ENCODE results near the gene CREB3L1.
A peak's percentile ranks its signal among the peaks of the same experiment; 100 is the strongest.
"Not testable (repeated sequence)": the region's sequence is repeated elsewhere in the genome, so short reads cannot be mapped to it uniquely, and the experiment has no call there.

Gene CREB3L1

DNA sequence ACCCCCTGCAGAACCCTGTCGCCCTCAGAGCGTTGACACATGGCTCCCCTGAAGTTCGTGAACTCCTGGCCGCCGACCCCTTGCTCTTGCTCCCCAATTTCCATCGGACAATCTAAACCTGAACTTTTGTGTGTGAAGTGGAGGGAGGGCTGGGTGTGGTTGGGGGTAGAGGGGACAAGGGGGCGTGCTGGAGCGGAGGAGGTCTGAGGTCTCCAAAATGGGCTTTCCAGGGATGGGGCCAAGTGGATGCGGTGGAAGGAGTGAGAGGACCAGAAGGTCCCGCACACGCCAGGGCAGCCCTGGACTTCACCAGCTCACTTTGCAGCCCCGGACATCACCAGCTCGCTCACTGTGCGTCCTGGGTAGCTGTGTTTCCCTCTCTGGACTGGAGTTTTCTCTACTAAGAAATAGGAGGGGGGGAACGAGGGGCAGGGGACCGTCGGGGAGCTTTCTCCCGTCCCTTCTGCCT is 18.6 kb downstream of the CREB3L1 start:
- no peak for DNase-seq (ENCODE audit: low read depth, low spot score)

DNA sequence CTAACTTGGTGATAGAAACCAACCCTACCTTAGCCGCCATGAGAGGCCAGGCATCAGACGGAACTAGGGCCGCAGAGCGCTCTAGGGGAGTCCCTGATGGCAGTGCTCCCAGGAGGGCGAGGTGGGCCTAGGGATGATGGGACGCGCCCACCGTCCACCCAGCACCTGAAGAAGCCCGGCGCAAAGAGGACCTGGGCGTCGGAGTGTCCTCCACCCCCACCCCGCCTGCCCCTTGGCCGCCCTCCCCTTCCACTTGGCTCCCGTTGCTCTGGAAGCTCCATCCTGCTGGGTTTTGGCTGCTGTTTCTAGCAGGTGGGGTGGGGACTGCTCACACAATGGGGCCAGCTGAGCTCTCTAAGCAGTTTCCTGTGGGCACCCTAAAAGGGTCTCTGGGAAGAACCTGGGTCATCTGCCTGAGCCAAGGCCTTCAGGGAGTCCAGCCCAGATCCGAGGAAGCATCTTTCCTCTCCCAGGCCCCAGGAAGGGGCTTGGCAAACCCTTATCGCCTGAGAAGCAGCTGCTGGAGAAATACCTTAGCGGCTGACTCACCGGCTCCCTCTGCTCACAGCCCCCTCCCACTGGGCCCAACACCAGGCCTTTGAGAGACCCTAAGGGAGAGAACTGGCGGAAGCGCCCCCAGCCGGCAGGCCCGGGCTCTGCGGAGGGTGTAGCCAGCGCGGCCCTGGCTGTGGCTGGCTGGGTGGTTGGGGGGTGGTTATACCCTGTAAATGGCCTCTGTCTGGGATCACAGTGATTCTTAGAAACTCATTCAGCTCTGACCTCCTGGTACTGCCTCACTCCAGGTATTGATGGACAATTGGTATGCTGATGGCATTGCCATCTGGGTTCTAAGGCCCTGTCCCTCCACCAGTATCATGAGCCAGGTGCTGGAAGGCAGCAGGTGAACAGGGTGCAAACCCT is 19.3 kb downstream of the CREB3L1 start:
- DNase-seq (ENCODE audit: low read depth, low spot score) = peak; percentile 70

DNA sequence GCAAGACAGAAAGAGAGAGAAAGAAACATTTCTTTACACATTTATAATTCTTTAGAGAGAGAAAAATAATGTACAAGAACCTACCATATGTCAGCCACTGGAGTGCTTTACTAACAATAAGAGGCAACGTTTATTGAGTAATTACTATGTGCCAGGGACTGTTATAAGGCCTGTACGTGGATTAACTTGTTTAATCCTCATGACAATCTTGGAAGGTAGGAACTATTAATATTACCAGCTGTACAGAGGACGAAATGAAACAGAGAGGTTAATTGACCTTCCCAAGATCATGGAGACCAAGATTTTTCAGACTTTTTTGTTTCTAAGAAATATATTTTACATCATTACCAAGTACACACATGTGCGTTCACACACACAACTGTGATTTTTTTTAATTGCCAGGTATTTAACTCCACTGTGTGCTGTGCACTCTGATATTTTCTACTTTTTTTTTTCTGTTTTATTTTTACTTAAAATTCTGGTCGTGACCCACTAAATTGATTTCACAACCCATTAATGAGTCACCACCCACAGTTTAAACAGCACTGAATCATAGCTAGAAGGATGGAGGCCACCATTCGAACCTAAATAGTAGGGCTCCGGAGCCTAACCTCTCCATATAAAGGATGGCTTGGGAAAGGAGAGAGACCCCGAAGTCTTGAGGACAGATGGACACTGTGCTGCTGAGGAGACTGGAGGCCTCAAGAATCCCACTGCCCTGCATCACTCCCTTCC is 21.4 kb downstream of the CREB3L1 start:
- DNase-seq (ENCODE audit: low read depth, low spot score) = no peak

DNA sequence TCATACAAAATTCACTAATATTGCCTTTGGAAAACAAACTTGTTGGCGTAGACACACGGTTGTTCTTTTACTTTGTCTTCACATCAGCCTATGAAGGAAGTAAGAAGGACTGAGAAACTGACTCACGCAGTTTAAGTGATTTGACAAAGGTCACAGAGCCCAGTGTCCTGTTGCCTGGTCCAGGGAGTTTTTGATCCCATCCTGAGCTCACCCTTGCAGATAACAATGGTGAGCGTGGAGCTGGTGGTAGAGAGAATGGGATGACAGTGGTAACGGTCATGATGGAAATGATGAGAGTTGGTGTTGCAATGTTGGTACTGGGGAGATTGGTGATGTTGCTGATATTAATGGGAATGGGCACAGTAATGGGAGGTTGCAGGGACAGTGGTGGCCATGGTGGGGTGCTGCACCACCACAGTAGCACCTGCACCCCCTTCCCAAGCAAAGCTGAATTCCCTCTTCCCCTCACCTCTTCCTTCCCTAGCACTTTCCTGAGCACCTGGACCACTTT is 22.0 kb downstream of the CREB3L1 start:
- no peak for DNase-seq (ENCODE audit: low read depth, low spot score)

DNA sequence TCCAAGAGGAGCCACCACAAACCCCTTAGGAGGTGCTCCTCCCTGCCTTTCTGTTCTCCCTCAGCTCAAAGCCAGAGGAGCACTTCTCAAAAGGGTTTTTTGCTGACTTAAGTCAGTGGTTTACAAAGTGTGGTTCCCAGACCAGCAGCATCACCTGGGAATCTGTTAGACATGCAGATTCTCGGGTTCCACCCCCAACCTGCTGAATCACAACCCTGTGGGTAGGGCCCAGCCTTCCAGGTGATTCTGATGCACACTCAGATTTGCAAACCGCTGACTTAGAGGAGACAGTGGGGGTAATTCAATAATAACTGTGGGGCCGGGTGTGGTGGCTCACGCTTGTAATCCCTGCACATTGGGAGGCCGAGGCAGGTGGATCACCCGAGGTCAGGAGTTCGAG is 22.8 kb downstream of the CREB3L1 start:
- no peak for DNase-seq (ENCODE audit: low read depth, low spot score)

DNA sequence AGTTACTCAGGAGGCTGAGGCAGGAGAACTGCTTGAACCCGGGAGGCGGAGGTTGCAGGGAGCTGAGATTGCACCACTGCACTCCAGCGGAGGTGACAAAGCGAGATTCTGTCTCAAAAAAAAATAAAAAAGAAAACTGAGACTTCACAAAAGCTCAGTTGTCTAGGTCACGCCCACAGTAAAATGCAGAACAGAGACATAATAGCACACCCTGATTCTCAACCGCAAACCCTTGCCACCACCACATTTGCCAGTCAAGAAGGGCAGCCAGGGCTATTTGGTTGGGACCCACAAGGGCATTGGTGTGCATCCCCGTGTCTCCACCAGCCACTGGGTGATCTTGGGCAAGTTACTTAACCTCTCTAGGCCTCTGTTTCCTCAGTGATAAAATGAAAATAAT is 25.4 kb downstream of the CREB3L1 start:
- no peak for DNase-seq (ENCODE audit: low read depth, low spot score)

DNA sequence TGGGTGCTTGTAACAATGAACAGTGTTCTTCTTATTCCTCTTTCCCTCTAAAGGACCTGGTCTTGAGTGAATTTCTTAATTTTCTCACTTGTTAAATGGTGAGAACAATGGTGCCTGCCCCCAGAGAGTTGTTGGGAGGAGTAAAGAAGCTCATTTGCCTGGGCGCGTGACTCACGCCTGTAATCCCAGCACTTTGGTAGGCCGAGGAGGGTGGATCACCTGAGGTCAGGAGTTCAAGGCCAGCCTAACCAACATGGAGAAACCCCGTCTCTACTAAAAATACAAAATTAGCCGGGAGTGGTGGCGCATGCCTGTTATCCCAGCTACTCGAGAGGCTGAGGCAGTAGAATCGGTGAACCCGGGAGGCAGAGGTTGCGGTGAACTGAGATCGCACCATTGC is 26.6 kb downstream of the CREB3L1 start:
- DNase-seq (ENCODE audit: low read depth, low spot score) = not testable (repeated sequence)

DNA sequence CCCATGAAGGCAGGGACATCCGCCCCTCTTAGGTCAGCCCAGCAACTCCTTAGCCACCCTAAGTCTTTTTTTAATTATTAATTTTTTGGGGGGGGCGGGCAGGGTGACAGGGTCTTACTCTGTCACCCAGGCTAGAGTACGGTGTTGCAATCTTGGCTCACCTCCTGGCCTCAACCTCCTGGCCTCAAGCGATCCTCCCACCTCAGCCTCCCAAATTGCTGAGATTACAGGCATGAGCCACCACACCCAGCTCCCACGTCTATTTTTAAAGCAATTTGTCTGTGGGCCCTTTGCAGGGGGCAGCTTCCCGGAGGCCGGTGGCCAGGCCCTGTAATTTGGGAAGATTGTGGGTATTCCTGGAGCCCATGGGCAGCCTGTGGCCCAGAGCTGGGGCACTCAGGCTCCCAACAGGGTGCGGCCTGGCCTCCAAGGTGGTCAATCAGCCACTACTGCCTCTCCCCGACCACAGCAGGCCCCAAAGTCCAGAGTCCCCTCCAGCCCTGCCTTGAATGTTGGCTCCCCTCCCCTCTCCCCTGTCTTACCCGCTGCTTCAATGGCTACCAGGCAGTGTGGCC is 27.2 kb downstream of the CREB3L1 start:
- no peak for DNase-seq (ENCODE audit: low read depth, low spot score)

DNA sequence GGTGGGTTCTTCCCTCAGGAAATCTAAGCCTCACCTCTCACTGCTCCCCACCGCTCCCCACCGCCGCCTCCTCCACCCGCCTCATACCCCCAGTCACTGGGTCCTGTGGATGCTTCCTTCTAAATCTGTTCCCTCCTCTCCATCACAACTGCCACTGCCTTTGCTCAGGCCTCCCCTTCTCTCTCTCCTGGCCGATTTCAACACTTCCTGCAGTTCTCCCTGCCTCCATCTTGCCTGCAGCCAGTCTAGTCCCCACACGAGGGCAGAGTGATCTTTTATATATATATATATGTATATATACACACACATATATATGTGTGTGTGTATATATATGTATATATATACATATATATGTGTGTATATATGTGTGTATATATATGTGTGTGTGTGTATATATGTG is 27.8 kb downstream of the CREB3L1 start:
- DNase-seq (ENCODE audit: low read depth, low spot score) = no peak

DNA sequence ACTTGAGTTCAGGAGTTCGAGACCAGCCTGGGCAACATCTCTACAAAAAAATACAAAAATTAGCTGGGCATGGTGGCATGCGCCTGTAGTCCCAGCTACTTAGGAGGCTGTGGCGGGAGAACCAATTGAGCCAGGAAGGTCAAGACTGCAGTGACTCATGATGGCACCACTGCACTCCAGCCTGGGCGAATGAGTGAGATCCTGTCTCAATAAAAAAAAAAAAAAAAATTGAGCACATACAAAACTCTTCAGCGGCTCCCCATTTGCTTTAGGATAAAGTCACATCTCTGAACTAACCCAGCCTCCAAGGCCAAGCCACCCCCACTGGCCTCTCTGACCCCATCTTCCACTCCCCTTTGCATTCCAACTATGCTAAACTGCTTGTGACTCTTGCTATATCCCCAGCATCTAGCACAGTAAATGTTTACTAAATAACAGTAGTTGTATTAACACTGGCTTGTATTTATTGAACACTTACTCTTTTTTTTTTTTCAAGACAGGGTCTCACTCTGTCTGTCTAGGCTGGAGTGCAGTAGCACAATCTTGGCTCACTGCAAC is 28.9 kb downstream of the CREB3L1 start:
- DNase-seq (ENCODE audit: low read depth, low spot score) = no peak

DNA sequence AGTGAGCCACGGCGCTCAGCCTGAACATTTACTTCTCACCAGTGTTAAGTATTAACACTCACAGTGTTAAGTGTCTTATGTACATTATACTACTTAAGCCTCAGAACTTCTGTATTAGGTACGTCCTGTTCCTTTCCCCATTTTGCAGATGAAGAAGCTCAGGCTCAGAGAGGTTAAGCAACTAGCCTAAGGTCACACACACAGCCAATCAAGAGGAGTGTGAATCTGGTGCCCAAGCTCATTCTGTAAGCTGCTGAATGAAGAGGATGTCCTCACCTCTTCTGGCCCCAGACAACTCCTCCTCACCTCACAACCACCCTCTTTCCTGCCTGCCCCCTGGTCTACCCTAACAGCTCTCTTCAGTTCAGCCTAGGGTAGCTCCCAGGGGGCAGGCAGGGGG is 29.9 kb downstream of the CREB3L1 start:
- DNase-seq (ENCODE audit: low read depth, low spot score) = no peak

DNA sequence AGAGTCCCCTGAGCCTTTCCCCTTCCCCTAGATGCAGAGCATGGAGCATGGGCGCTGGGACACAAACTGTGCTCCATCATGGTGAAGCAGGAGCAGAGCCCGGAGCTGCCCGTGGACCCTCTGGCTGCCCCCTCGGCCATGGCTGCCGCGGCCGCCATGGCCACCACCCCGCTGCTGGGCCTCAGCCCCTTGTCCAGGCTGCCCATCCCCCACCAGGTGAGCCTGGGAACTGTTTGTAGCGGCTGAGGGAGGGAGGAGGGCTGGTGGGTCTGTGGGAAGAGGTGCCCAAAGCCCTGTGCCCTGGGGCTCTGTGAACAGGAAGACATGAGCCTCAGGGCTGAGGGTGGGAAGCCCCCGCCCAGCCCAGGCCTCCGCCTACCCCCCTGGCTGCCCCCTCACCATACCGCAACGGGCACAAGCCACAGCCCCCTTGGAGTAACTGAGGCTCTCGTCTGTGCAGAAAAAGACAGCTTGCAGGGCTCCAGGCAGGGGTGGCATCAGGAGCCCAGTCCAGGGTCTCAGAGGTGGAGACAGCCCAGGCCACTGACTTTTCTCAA is 30.4 kb downstream of the CREB3L1 start:
- DNase-seq (ENCODE audit: low read depth, low spot score) = no peak

DNA sequence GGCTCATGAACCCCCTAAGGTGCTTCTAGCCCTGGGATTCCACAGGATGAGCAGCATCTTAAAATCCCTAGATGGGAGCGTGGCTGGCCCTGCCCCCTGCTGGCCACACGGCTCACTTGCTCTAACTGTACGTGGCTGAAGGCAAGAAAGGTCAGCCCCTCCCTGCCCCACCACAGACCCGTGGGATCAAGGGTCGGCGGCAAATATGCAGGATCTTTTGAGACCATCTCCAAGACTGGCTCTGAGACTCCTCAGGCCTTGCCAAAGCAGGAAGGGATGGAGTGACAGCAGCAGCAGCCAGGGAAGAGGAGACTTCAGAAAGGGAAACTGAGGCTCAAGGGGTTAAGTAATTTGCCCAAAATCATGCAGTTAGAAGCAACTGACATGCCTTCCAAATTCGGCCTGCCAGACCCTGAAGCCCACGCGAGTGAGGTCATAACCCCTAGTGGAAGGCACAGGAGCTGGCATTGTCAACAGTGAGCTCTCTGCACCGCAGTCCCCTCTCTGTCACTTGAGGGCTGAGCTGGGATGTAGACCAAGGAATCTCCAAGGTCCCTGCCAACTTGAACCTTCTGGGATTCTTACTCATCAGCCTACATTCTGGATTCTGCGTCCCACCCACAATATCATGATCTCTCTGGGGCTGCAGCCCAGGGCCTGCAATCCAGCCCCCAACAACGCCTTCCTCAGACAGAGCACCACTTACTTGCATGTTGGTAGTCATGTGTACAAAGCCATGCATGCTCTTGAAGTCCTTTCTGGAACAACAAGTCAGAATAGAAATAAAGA is 31.4 kb downstream of the CREB3L1 start:
- no peak for DNase-seq (ENCODE audit: low read depth, low spot score)

DNA sequence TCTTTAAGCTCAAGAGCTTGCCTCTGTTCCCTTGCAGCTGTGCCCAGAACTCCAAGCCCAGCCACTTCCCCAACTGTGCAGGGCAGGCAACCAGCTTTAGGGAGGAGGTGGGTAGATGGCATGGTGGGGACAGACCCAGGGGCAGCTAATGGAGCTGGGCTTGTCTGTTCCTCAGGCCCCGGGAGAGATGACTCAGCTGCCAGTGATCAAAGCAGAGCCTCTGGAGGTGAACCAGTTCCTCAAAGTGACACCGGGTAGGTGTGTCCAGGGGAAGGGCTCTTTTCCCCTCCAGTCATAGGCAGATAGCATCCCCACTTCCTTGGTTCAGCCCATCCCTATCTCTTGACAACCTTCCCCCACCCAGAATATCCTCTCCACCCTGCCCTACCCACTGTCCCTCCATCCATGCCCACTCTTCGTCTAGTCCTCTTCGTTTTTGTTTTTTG is 32.4 kb downstream of the CREB3L1 start:
- DNase-seq (ENCODE audit: low read depth, low spot score) = no peak

DNA sequence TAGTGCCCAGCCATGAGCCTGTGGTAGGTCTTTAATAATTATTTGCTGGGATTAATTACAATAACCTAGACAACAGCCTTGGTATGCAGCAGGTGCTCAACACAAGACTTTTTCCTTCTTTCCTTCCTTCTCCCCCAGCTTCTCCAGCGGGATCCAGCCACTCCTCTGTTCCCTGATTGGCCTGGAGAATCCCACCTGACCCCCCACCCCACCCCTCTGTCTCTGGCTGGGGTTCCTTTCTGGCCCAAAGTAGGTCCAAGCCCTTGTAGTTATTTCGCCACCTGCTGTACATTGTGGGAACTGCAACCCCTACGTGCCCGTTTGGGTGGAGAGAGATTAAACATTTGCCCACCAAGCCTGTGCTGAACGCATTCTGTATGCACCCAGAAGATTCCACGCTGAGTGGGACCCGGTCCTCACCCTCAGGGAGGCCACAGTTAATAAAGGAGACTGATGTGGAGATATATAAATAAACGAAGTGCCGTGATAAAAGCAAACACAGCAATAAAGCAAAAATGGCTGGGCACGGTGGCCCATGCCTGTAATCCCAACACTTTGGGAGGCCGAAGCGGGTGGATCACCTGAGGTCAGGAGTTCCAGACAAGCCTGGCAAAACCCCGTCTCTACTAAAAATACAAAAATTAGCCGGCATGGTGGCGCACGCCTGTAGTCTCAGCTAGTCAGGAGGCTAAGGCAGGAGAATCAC is 37.7 kb downstream of the CREB3L1 start:
- DNase-seq (ENCODE audit: low read depth, low spot score) = peak; percentile 58

DNA sequence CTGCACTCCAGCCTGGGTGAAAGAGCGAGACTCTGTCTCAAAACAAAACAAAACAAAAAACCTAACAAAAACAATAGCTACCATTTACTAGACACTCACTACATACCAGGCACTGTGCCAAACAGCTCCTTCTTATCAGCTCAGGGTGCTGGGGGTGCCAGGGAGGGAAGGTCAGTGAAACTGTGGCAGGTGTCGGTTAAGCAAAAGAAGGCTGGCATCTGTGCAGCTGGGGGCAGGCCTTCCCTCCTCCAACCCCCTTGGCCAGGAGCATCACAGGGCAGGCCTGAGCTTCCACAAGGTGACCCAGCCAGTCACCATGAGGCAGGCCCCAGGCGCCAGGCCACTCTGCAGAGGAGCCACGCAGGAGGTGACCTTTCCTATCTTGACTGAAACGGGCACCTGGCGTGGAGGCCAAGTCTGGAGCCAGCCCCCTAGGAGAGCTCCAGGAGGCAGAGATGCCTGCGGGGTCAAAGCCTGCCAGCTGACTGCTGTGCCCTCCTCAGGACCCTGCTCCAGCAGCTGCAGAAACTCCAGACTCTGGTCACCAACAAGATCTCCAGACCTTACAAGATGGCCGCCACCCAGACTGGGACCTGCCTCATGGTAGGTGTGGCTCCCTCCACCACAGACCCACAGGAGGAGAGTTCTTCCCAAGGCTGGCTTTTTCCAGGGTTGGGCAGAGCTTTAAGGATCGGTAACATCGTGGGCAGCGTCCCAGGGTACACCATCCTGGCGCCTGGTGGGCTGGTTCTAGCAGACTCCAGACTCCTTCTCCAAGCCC is 38.5 kb downstream of the CREB3L1 start:
- no peak for DNase-seq (ENCODE audit: low read depth, low spot score)

DNA sequence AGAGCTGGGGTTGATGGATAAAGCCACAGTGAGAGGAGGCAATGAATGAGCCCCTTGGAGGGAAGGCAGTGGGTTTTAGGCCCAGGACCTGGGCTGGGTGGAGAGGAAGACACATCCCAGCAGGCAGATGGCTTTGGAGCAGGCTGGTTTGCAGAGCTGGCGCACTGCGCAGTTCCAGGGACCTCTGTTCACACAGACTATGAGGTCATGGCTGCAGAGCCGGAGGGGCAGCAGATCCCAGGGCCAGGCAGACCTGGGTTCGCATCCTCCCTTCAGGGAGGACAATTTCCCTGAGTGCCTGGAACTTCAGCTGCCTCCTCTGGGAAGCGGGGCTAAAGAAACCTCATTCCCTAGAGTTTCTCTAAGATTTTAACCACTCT is 41.6 kb downstream of the CREB3L1 start:
- DNase-seq (ENCODE audit: low read depth, low spot score) = no peak

DNA sequence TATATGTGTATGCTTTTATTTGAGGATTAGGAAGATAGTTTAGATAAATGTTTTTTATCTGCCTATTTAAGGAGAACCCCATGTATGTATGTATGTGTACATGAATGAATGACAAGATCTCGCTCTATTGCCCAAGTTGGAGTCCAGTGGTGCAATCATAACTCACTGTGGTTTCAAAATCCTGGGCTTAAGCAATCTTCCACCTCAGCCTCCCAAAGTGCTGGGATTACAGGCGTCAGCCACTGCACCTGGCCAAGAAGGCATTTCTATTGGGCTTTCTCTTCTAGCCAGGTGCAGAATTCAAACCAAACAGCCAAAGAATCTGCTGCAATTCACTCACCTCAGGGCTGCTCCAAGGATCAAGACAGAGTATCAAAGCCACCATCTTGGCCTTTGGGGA is 44.3 kb downstream of the CREB3L1 start:
- DNase-seq (ENCODE audit: low read depth, low spot score) = no peak

DNA sequence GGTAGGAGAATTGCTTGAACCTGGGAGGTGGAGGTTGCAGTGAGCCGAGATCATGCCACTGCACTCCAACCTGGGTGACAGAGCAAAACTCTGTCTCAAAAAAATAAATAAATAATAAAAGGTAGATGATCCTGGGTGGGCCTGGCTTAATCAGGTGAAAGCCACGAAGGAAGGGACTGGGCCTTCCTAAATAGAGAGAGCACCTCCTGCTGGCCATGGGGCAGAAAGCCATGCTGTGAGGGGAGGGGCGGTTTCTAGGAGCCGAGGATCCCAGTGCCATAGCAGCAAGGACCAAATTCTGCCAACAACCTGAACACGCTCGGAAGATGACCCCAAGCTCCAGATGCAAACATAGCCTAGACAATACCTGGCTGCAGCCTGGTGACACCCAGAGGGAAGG is 45.3 kb downstream of the CREB3L1 start:
- no peak for DNase-seq (ENCODE audit: low read depth, low spot score)
